DND-41 (cell line): ENCODE measurements around the gene SCP2D1.
"Not testable (repeated sequence)": the region's sequence is repeated elsewhere in the genome, so short reads cannot be mapped to it uniquely, and the experiment has no call there.

Experiments used
- ATAC-seq: fragments of 200-7000 bp; cut with Tn5 transposase; 3 replicates; pipeline ENCODE4 v1.9.1; 2021; ENCODE audit warnings: low read depth; ENCODE audit not compliant: insufficient read depth
- DNase-seq: peaks from one replicate; pipeline ENCODE4 v3.0.0-alpha.2; 2020
- H2AFZ ChIP-seq: 2 replicates; pipeline ENCODE4 v1.6.0; 2012; ENCODE audit warnings: low read depth, low read length
- H3K27ac ChIP-seq: 2 replicates; pipeline ENCODE4 v1.5.1; 2012; ENCODE audit warnings: low read length, inconsistent platforms
- H3K27me3 ChIP-seq: fragments of 200-600 bp; sonication (generic); 2 replicates; pipeline ENCODE4 v1.6.0; 2012; ENCODE audit warnings: low read length, mild to moderate bottlenecking, inconsistent platforms; ENCODE audit not compliant: insufficient read depth, poor library complexity
- H3K36me3 ChIP-seq: 2 replicates; pipeline ENCODE4 v1.5.1; 2012; ENCODE audit warnings: low read length, inconsistent platforms; ENCODE audit not compliant: insufficient read depth
- H3K4me1 ChIP-seq: 2 replicates; pipeline ENCODE4 v1.5.1; 2012; ENCODE audit warnings: mild to moderate bottlenecking, low read length; ENCODE audit not compliant: insufficient read depth
- H3K4me2 ChIP-seq: 2 replicates; pipeline ENCODE4 v1.6.0; 2012; ENCODE audit warnings: mild to moderate bottlenecking, moderate library complexity, low read length, inconsistent platforms; ENCODE audit not compliant: insufficient read depth
- H3K4me3 ChIP-seq, 2 experiments: fragments of 200-600 bp in 1 of 2; shearing (Covaris generic) in 1 of 2; 2 replicates each; pipeline ENCODE4 v1.5.1; 2012 to 2016; ENCODE audit warnings: inconsistent platforms in 2 of 2, low read length in 2 of 2, mild to moderate bottlenecking in 2 of 2, low read depth in 1 of 2, moderate library complexity in 1 of 2
- H3K79me2 ChIP-seq: 2 replicates; pipeline ENCODE4 v1.6.0; 2012; ENCODE audit warnings: low read length, inconsistent platforms; ENCODE audit not compliant: insufficient read depth
- H3K9ac ChIP-seq: 2 replicates; pipeline ENCODE4 v1.6.0; 2012; ENCODE audit warnings: low read depth, mild to moderate bottlenecking, inconsistent platforms, low read length, moderate library complexity
- H3K9me3 ChIP-seq: 2 replicates; pipeline ENCODE4 v1.5.1; 2012; ENCODE audit warnings: low read length, moderate library complexity, mild to moderate bottlenecking, inconsistent platforms; ENCODE audit not compliant: insufficient read depth, severe bottlenecking
- H4K20me1 ChIP-seq: 2 replicates; pipeline ENCODE4 v1.6.0; 2012; ENCODE audit warnings: low read length; ENCODE audit not compliant: insufficient read depth
- CTCF ChIP-seq: IDR thresholded peaks from 2 replicates; pipeline ENCODE4 v1.5.1; 2012; ENCODE audit warnings: borderline replicate concordance, low read length, moderate library complexity, mild to moderate bottlenecking; ENCODE audit not compliant: poor library complexity, severe bottlenecking; ENCODE audit errors: extremely low read depth
- EZH2 ChIP-seq: IDR thresholded peaks from 3 replicates; pipeline ENCODE4 v1.6.1; 2012; ENCODE audit warnings: borderline replicate concordance, low read depth, mild to moderate bottlenecking, moderate library complexity, low read length, inconsistent platforms; ENCODE audit not compliant: severe bottlenecking

The SCP2D1 gene

GRCh38 chr20:18781509-18781908 lies 32.1 kb upstream of the SCP2D1 start:
- H3K4me2 ChIP-seq, result no peak overlapping the region
- DNase-seq (no peak), ATAC-seq (no peak)
- H3K9me3 ChIP-seq, result no peaks in the 10 kb centered on the region
- peaks cover 6% of the 10 kb centered on the region for H3K27me3 ChIP-seq
- H3K9ac ChIP-seq, result no peak overlapping the region
- H2AFZ ChIP-seq, result no peak overlapping the region
- no peaks in the 10 kb centered on the region for H4K20me1 ChIP-seq
- H3K36me3 ChIP-seq, result no peaks in the 10 kb centered on the region
- H3K27ac ChIP-seq, result no peak overlapping the region
- H3K4me1 ChIP-seq, result no peaks in the 10 kb centered on the region
- H3K4me3 ChIP-seq, result no peak overlapping the region
- H3K79me2 ChIP-seq, result no peaks in the 10 kb centered on the region
- TF ChIP-seq EZH2, result no peak
- TF ChIP-seq CTCF, result no peak

- ATAC-seq (no peak), DNase-seq (no peak)
- H3K9ac ChIP-seq, result no peak overlapping the region
- no peak overlapping the region for H3K27ac ChIP-seq
- H2AFZ ChIP-seq, result no peak overlapping the region
- no peaks in the 10 kb centered on the region for H3K9me3 ChIP-seq
- no peaks in the 10 kb centered on the region for H3K4me1 ChIP-seq
- H3K36me3 ChIP-seq, result no peaks in the 10 kb centered on the region
- H3K27me3 ChIP-seq, result peaks cover 6% of the 10 kb centered on the region
- no peak overlapping the region for H3K4me2 ChIP-seq
- no peaks in the 10 kb centered on the region for H3K79me2 ChIP-seq
- no peak overlapping the region for H3K4me3 ChIP-seq
- TF ChIP-seq EZH2 (no peak), CTCF (no peak)
- H4K20me1 ChIP-seq, result no peaks in the 10 kb centered on the region
These were observed 30.1 kb upstream of the SCP2D1 start for GRCh38 chr20:18783385-18783959.

- H3K27me3 ChIP-seq, H3K4me3 ChIP-seq, H4K20me1 ChIP-seq, H3K4me2 ChIP-seq, H3K36me3 ChIP-seq, H2AFZ ChIP-seq, ATAC-seq, H3K4me1 ChIP-seq, H3K27ac ChIP-seq, H3K9ac ChIP-seq, H3K79me2 ChIP-seq, DNase-seq, H3K9me3 ChIP-seq: not testable (repeated sequence)
These were observed 26.5 kb upstream of the SCP2D1 start for GRCh38 chr20:18787046-18787445.

- no peak overlapping the region for H2AFZ ChIP-seq
- H3K36me3 ChIP-seq, result no peaks in the 10 kb centered on the region
- no peaks in the 10 kb centered on the region for H3K79me2 ChIP-seq
- ATAC-seq (no peak), DNase-seq (no peak)
- H3K27ac ChIP-seq, result no peak overlapping the region
- H4K20me1 ChIP-seq, result no peaks in the 10 kb centered on the region
- no peak overlapping the region for H3K4me3 ChIP-seq
- no peak overlapping the region for H3K9ac ChIP-seq
- H3K27me3 ChIP-seq, result peaks cover 6% of the 10 kb centered on the region
- no peaks in the 10 kb centered on the region for H3K4me1 ChIP-seq
- no peak overlapping the region for H3K4me2 ChIP-seq
- H3K9me3 ChIP-seq, result no peaks in the 10 kb centered on the region
- TF ChIP-seq CTCF (no peak), EZH2 (no peak)
These were observed 25.6 kb upstream of the SCP2D1 start for GRCh38 chr20:18788021-18788420.
